OCI-LY7 (cell line): ENCODE measurements around the gene RSBN1L.

Experiments used
- EZH2phosphoT487 ChIP-seq: fragments of 200-600 bp; sonication (generic); IDR thresholded peaks from 2 replicates; pipeline ENCODE4 v1.6.1; 2018; ENCODE audit warnings: low read depth, borderline replicate concordance, mild to moderate bottlenecking, mixed run types, antibody characterized with exemption, low read length, moderate library complexity, mixed read lengths
- TF ChIP-seq, protein P1 (sequence below): fragments of 200-600 bp; sonication (generic); conservative IDR thresholded peaks from 2 replicates; pipeline ENCODE4 v1.5.1; 2014; ENCODE audit warnings: mild to moderate bottlenecking, antibody characterized with exemption, low read length, moderate library complexity, mixed read lengths

DNA sequence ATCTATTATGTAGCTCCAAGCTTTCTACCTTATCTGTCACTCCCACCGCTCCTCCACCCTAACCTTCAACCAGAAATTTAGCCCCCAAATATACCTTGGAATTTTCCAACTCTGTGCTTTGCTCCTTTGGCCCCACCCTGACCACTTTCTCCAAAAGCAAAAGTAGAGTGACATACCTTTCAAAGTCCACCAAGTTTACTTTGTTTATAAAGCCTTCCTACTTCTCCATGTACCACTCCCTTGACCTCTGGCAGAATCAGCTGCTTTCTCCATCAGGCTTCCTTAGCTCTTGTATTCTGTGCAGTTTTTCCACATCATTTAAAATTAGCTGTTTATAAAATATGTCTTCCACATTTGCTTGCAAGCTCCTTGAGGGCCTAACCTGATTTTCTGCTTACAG is 40.9 kb upstream of the RSBN1L start:
- TF ChIP-seq, protein P1, sequence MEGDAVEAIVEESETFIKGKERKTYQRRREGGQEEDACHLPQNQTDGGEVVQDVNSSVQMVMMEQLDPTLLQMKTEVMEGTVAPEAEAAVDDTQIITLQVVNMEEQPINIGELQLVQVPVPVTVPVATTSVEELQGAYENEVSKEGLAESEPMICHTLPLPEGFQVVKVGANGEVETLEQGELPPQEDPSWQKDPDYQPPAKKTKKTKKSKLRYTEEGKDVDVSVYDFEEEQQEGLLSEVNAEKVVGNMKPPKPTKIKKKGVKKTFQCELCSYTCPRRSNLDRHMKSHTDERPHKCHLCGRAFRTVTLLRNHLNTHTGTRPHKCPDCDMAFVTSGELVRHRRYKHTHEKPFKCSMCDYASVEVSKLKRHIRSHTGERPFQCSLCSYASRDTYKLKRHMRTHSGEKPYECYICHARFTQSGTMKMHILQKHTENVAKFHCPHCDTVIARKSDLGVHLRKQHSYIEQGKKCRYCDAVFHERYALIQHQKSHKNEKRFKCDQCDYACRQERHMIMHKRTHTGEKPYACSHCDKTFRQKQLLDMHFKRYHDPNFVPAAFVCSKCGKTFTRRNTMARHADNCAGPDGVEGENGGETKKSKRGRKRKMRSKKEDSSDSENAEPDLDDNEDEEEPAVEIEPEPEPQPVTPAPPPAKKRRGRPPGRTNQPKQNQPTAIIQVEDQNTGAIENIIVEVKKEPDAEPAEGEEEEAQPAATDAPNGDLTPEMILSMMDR = no peak
- no peak for TF ChIP-seq EZH2phosphoT487
